ENCODE data around the gene ABCC1.

The ABCC1 gene

GRCh38 chr16:15946257-15947044 is 3.0 kb upstream of the ABCC1 start:
- FAIRE-seq (no peak), DNase-seq (ENCODE audit: insufficient read length, low spot score) (no peak)
- no peak for TF ChIP-seq CTCF (IDR thresholded peaks at IDR 0.05; ENCODE audit: insufficient read depth, missing control alignments)

GRCh38 chr16:15947983-15948509 is 1.4 kb upstream of the ABCC1 start:
- FAIRE-seq (no peak), DNase-seq (ENCODE audit: insufficient read length, low spot score) (no peak)
- no peak for TF ChIP-seq CTCF (IDR thresholded peaks at IDR 0.05; ENCODE audit: insufficient read depth, missing control alignments)

GRCh38 chr16:15948532-15949209 is 745 bp upstream of the ABCC1 start:
- no peak for DNase-seq (ENCODE audit: insufficient read length, low spot score)
- FAIRE-seq, result no peak
- TF ChIP-seq CTCF (IDR thresholded peaks at IDR 0.05; ENCODE audit: insufficient read depth, missing control alignments), result no peak

DNA sequence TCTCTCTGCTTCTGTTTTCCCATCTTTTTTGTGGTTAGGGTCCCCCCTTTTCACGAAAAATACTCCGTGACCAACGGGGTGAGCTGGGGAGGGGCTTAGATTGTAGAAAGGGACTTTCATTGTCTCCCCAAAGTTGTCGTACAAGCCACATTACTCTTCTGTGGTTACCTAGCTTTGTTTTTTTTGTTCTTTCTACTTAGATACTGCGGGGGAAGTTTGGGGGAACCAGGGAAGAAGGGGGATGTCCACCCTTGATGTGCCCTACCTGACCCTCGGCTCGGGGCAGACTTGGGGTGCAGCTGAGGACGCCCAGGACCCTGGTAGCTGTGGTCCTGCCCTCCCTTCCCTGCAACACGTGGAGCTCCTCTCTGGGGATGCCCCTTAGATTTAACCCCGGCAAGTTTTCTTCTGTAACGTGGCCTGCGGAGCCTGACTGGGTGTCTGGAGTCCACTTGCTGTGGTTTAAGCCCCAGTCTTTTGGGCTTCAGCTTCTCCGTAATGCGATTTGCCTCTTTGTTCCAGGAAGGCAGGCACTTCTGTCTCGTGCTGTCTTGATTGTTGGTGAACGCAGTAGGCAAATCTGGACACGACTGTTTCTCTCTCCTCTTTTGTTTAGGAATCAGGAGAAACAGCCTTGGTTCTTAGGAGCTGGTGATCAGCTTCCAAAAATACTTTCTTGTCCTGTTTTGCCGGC is 892 bp downstream of the ABCC1 start:
- DNase-seq (ENCODE audit: insufficient read length, low spot score) (peak; percentile 57), FAIRE-seq (no peak)
- TF ChIP-seq CTCF (IDR thresholded peaks at IDR 0.05; ENCODE audit: insufficient read depth, missing control alignments), result no peak

DNA sequence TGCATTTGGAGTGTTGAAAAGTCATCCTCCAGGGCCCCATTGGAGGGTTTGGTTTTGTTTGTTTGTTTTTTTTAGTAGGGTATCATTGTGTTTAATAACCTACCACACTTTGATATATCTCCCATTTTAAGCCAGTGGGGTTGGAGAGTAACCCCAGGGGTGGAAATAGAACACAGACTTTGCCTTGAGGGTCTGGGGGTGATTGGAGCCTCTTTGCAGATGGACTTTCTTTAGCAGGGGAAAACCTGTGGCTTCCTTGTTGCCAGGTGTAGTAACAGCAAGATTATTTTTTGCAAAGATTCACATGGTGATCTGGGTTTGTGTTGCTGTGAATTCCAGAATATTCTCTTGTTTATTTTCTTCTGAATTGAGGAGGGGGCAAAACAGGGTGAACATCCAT is 1.5 kb downstream of the ABCC1 start:
- FAIRE-seq (no peak), DNase-seq (ENCODE audit: insufficient read length, low spot score) (no peak)
- TF ChIP-seq CTCF (IDR thresholded peaks at IDR 0.05; ENCODE audit: insufficient read depth, missing control alignments), result no peak

DNA sequence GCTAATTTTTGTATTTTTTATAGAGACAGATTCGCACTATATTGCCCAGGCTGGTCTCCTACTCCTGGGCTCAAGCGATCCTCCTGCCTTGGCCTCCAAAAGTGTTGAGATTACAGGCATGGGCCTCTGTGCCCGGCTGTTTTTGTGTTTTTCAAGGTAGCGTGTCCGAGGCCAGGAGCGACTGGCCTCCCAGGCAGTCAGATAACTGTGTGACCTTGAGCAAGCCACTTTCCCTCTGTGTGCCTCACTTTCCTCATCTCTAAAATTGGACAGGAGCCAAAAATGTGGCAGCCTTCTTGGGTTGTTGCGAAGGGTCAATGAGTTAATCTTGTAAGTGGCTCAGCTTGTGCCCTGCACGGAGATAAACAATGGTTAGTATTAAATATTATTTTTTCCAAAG is 2.4 kb downstream of the ABCC1 start:
- no peak for DNase-seq (ENCODE audit: insufficient read length, low spot score)
- no peak for FAIRE-seq
- TF ChIP-seq CTCF (IDR thresholded peaks at IDR 0.05; ENCODE audit: insufficient read depth, missing control alignments), result no peak
